NK-92 (cell line): ENCODE measurements around the gene USP32.

Experiments used
- DNase-seq: peaks from one replicate; lab custom pipeline; 2025; ENCODE audit not compliant: unreplicated experiment; lab: John Stamatoyannopoulos, UW

Gene USP32

GRCh38 chr17:60303406-60304099 lies 88.4 kb downstream of the USP32 start:
- DNase-seq, result no peak

GRCh38 chr17:60301649-60302048 lies 90.3 kb downstream of the USP32 start:
- DNase-seq, result no peak

- DNase-seq, result no peak
Measured at GRCh38 chr17:60300949-60301348, 91.0 kb downstream of the USP32 start.

- no peak for DNase-seq
Measured at GRCh38 chr17:60300011-60300410, 91.9 kb downstream of the USP32 start.

GRCh38 chr17:60297760-60298401 lies 94.1 kb downstream of the USP32 start:
- DNase-seq, result no peak

- no peak for DNase-seq
Measured at GRCh38 chr17:60296177-60296576, 95.8 kb downstream of the USP32 start.

GRCh38 chr17:60293580-60294335 lies 98.2 kb downstream of the USP32 start:
- DNase-seq, result no peak

- DNase-seq, result no peak
Measured at GRCh38 chr17:60292697-60293096, 99.2 kb downstream of the USP32 start.

GRCh38 chr17:60284709-60285108 lies 107.2 kb downstream of the USP32 start:
- DNase-seq, result no peak

- DNase-seq, result no peak
Measured at GRCh38 chr17:60283816-60284215, 108.1 kb downstream of the USP32 start.

- no peak for DNase-seq
Measured at GRCh38 chr17:60280673-60281072, 111.3 kb downstream of the USP32 start.

- no peak for DNase-seq
Measured at GRCh38 chr17:60278237-60278636, 113.7 kb downstream of the USP32 start.

- DNase-seq, result no peak
Measured at GRCh38 chr17:60277258-60277657, 114.7 kb downstream of the USP32 start.

GRCh38 chr17:60269417-60269816 lies 122.5 kb downstream of the USP32 start:
- no peak for DNase-seq

- DNase-seq, result no peak
Measured at GRCh38 chr17:60260540-60260939, 131.4 kb downstream of the USP32 start.

- no peak for DNase-seq
Measured at GRCh38 chr17:60258313-60258712, 133.6 kb downstream of the USP32 start.

- DNase-seq, result no peak
Measured at GRCh38 chr17:60256174-60256573, 135.8 kb downstream of the USP32 start.

- no peak for DNase-seq
Measured at GRCh38 chr17:60253048-60253447, 138.9 kb downstream of the USP32 start.

GRCh38 chr17:60252459-60252858 lies 139.5 kb downstream of the USP32 start:
- no peak for DNase-seq

- no peak for DNase-seq
Measured at GRCh38 chr17:60249290-60249826, 142.6 kb downstream of the USP32 start.

GRCh38 chr17:60248618-60249289 lies 143.2 kb downstream of the USP32 start:
- DNase-seq, result no peak
